ENCODE data around the gene ZNF425.

DNA sequence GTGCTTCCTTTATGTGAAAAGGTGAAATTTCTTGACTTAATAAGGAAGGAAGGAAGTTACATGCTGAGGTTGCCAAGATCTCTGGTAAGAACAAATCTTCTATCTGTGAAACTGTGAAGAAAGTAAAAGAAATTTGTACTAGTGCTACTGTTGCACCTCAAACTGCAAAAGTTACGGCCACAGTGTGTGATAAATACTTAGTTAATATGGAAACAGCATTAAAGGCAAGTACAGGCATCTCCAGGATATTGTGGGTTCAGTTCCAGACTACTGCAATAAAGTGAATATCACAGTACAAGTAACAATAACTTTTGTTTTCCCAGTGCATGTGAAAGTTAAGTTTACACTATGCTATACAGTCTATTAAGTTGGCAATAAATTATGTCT, 46.4 kb upstream of the ZNF425 start:
- TF ChIP-seq, protein P1, sequence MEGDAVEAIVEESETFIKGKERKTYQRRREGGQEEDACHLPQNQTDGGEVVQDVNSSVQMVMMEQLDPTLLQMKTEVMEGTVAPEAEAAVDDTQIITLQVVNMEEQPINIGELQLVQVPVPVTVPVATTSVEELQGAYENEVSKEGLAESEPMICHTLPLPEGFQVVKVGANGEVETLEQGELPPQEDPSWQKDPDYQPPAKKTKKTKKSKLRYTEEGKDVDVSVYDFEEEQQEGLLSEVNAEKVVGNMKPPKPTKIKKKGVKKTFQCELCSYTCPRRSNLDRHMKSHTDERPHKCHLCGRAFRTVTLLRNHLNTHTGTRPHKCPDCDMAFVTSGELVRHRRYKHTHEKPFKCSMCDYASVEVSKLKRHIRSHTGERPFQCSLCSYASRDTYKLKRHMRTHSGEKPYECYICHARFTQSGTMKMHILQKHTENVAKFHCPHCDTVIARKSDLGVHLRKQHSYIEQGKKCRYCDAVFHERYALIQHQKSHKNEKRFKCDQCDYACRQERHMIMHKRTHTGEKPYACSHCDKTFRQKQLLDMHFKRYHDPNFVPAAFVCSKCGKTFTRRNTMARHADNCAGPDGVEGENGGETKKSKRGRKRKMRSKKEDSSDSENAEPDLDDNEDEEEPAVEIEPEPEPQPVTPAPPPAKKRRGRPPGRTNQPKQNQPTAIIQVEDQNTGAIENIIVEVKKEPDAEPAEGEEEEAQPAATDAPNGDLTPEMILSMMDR (IDR thresholded peaks at IDR 0.05; ENCODE audit: low read depth, low read length, missing input control): no peak
- no peak for TF ChIP-seq RAD21 (IDR thresholded peaks at IDR 0.05)
- no peak for TF ChIP-seq MAX (IDR thresholded peaks at IDR 0.05)
- TF ChIP-seq YY1 (IDR thresholded peaks at IDR 0.05): no peak
- no peak for TF ChIP-seq SP1 (IDR thresholded peaks at IDR 0.05)
